Activated CD8-positive, alpha-beta memory T cell treated with anti-CD3 and anti-CD28 coated beads for 4 hours (primary cell): ENCODE results near the gene LRRC75B.
A peak's percentile ranks its signal among the peaks of the same experiment; 100 is the strongest.
"Not testable (repeated sequence)": the region's sequence is repeated elsewhere in the genome, so short reads cannot be mapped to it uniquely, and the experiment has no call there.

Experiments
- DNase-seq, 2 donors: peaks; one replicate each; pipeline ENCODE4 v3.0.0-alpha.2; 2020; ENCODE audit warnings: low read depth in 2 of 2

The LRRC75B gene

GRCh38 chr22:24592851-24593558, at the start of gene LRRC75B:
TSS of gene LRRC75B (minus strand) at chr22:24593073. CDS start at chr22:24593039, 34 bp downstream.
- DNase-seq, result no peak

- not testable (repeated sequence) for DNase-seq
Observed at GRCh38 chr22:24642307-24642706, 49.4 kb upstream of the LRRC75B start.

- not testable (repeated sequence) for DNase-seq
Observed at GRCh38 chr22:24636513-24636912, 43.6 kb upstream of the LRRC75B start.

GRCh38 chr22:24634776-24635389, 42.0 kb upstream of the LRRC75B start:
- not testable (repeated sequence) for DNase-seq

- not testable (repeated sequence) for DNase-seq
Observed at GRCh38 chr22:24633231-24634023, 40.6 kb upstream of the LRRC75B start.

- not testable (repeated sequence) for DNase-seq
Observed at GRCh38 chr22:24632642-24633041, 39.8 kb upstream of the LRRC75B start.

GRCh38 chr22:24631430-24632122, 38.7 kb upstream of the LRRC75B start:
- not testable (repeated sequence) for DNase-seq

GRCh38 chr22:24630812-24631427, 38.0 kb upstream of the LRRC75B start:
- DNase-seq, result not testable (repeated sequence)

- DNase-seq, result not testable (repeated sequence)
Observed at GRCh38 chr22:24629069-24629468, 36.2 kb upstream of the LRRC75B start.

- not testable (repeated sequence) for DNase-seq
Observed at GRCh38 chr22:24627911-24628310, 35.0 kb upstream of the LRRC75B start.

- not testable (repeated sequence) for DNase-seq
Observed at GRCh38 chr22:24622596-24622995, 29.7 kb upstream of the LRRC75B start.

GRCh38 chr22:24621244-24621643, 28.4 kb upstream of the LRRC75B start:
- DNase-seq, result not testable (repeated sequence)

- not testable (repeated sequence) for DNase-seq
Observed at GRCh38 chr22:24614794-24615193, 21.9 kb upstream of the LRRC75B start.

GRCh38 chr22:24609888-24610287, 17.0 kb upstream of the LRRC75B start:
- not testable (repeated sequence) for DNase-seq

- DNase-seq, result not testable (repeated sequence)
Observed at GRCh38 chr22:24608327-24608726, 15.5 kb upstream of the LRRC75B start.

- peak in 1 of 2 donors; percentile 33 for DNase-seq
Observed at GRCh38 chr22:24607429-24607983, 14.6 kb upstream of the LRRC75B start.

GRCh38 chr22:24606340-24606739, 13.5 kb upstream of the LRRC75B start:
- not testable (repeated sequence) for DNase-seq

GRCh38 chr22:24603770-24604629, 11.1 kb upstream of the LRRC75B start:
- DNase-seq, result not testable (repeated sequence)

- not testable (repeated sequence) for DNase-seq
Observed at GRCh38 chr22:24602847-24603769, 10.2 kb upstream of the LRRC75B start, which contains the start of gene GGT1. TSS of gene GGT1 (plus strand) at chr22:24603193. CDS start at chr22:24611082, 7,889 bp downstream.
